Fibroblast of peridontal ligament (primary cell): Measurements from ENCODE around the gene FMNL2.
A peak's percentile ranks its signal among the peaks of the same experiment; 100 is the strongest.

ENCODE experiments used
- DNase-seq: peaks from one replicate; pipeline ENCODE4 v3.0.0-alpha.2; 2010; ENCODE audit errors: extremely low read depth

The FMNL2 gene

GRCh38 chr2:152647552-152647951 lies 312.6 kb downstream of the FMNL2 start:
- DNase-seq, result peak; percentile 61

GRCh38 chr2:152648336-152648735 lies 313.4 kb downstream of the FMNL2 start:
- DNase-seq, result peak; percentile 29

- no peak for DNase-seq
Measured at GRCh38 chr2:152649997-152650396, 315.0 kb downstream of the FMNL2 start.

- no peak for DNase-seq
Measured at GRCh38 chr2:152650768-152651371, 315.9 kb downstream of the FMNL2 start.

GRCh38 chr2:152651834-152652233 lies 316.9 kb downstream of the FMNL2 start:
- DNase-seq, result no peak

DNA sequence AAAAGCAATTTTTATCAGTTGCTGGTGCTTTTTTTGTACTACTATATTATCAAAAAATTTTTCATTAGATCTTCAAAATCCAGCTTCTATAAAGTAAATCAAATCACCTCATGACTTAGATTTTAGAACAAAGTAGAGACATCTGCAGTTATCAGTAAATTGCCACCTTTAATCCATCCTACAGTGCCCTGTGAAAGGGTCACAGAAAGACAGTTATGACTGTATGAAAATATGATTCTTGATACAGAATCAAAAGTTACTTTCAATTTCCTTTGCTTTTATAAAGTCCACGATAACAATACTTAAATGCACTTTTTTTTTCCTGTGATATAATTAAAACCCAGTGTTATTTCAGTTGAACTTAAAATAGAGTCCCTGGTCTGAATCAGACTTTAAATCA lies 320.9 kb downstream of the FMNL2 start:
- DNase-seq, result no peak

GRCh38 chr2:152657043-152657442 lies 322.1 kb downstream of the FMNL2 start:
- no peak for DNase-seq

- no peak for DNase-seq
Measured at GRCh38 chr2:152658221-152658620, 323.2 kb downstream of the FMNL2 start.

GRCh38 chr2:152661076-152661475 lies 326.1 kb downstream of the FMNL2 start:
- no peak for DNase-seq

- no peak for DNase-seq
Measured at GRCh38 chr2:152664725-152665124, 329.8 kb downstream of the FMNL2 start.

DNA sequence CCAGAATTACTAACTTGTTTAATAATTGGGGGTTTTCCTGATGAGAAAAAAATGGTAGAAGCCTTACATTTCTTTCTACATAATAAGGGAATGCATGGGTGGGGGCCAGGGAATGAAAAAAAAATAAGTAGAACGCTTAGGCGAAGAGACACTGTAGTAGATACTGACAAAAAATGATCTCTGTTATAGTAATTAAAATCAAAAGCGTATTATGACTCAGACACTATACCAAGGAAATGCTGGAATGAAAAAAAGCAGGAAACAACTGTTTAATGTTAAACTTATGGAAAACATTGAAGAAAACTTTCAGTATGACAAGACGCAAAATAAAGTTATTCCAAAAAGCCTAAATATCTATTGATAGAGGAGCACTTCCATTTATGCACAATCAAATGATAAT lies 339.4 kb downstream of the FMNL2 start:
- no peak for DNase-seq

GRCh38 chr2:152676461-152676860 lies 341.5 kb downstream of the FMNL2 start:
- DNase-seq, result no peak

- no peak for DNase-seq
Measured at GRCh38 chr2:152678808-152679207, 343.8 kb downstream of the FMNL2 start.

DNA sequence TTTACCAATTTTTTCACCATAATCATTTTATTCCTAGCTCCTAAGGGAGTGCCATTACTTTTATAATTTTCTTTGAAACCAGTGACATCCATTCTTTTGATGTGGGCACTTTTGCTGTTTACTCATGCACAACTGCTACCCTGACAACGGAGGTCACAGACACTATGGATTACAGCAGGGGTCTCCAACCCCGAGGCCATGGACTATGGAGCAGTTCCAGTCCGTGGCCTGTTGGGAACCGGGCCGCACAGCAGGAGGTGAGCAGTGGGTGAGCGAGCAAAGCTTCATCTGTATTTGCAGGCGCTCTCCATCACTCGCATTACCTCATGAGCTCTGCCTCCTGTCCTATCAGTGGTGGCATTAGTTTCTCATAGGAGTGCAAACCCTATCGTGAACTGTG lies 347.7 kb downstream of the FMNL2 start:
- no peak for DNase-seq

- no peak for DNase-seq
Measured at GRCh38 chr2:152683400-152683799, 348.4 kb downstream of the FMNL2 start.

DNA sequence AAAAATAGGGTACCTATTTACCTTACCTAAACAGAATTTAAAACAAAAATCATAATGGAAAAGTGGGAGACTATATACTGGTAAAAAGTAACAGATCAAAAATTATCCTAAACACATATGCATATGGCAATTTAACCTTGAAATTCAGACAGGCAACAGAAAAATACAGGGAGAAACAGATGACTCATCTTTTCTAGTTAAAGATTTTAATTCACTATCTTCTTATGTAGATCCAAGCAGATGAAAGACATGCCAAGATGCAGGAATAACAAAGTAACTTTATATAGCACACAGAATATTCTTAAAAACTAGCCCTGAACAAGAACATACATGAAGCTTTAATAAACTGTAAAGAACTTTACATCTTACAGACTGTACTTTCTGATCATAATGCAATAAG lies 351.3 kb downstream of the FMNL2 start:
- peak; percentile 18 for DNase-seq

DNA sequence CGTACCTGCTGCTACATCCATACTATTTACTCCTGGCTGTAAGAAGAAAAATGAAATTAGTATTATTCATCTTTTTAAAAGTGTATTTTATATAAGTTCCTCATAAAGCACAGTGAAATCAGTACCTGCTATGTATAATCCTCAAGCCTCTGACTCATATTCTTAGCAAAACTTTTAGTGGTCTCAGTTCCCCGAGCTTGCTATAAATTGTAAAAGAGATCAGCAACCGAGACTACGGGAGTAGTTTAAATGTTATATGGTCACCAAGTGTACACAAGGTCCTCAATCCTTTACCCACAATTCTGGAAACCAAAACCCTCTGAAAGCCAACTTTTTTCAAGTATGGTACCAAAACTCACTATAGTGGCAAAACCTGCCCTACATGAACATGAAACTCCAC lies 358.1 kb downstream of the FMNL2 start:
- no peak for DNase-seq

- DNase-seq, result peak; percentile 70
Measured at GRCh38 chr2:152694161-152694661, 359.2 kb downstream of the FMNL2 start.

DNA sequence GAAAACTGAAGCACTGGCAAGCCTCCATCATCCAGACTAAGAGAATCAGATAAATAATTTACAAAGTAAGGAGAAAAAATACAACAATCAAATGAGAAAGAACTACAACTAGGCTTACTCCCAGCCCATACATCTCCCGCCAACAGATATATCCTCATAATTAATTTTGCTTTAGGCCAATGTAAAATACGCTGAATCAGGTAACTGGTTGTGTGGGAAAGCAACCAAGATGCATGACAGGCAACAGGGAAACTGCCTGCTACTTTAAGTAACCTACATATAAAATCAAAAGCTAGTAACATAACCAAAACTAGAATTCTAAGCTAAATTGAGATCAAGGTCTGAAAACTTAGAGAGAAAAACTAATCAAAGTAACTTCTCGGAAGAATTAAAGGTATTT lies 360.8 kb downstream of the FMNL2 start:
- DNase-seq, result no peak

DNA sequence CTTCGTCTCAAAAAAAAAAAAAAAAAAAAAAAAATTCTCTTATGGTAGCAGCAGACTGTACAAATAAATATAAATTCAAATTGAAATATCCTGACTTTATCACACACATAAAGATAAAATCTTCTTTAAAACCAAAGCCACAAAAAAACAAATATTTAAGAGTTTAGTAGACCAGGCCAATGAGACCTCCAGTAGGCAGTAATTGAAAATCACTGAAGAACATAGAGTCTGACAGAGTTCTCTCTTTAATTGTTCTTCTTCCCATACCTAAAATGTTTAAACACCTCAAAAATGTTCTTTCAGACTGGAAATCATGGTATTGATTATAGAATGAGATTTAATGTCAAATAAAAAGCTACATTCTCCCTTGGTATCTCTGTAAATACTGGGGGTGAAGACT lies 361.5 kb downstream of the FMNL2 start:
- DNase-seq, result no peak
